ENCODE measurements around the gene PLCE1.

The PLCE1 gene

GRCh38 chr10:93993782-93994437 is at the start of gene PLCE1:
Gene PLCE1, plus strand, starts transcription at chr10:93993931. Its CDS starts 37,116 bp downstream, at chr10:94031047.
- TF ChIP-seq, protein P1, sequence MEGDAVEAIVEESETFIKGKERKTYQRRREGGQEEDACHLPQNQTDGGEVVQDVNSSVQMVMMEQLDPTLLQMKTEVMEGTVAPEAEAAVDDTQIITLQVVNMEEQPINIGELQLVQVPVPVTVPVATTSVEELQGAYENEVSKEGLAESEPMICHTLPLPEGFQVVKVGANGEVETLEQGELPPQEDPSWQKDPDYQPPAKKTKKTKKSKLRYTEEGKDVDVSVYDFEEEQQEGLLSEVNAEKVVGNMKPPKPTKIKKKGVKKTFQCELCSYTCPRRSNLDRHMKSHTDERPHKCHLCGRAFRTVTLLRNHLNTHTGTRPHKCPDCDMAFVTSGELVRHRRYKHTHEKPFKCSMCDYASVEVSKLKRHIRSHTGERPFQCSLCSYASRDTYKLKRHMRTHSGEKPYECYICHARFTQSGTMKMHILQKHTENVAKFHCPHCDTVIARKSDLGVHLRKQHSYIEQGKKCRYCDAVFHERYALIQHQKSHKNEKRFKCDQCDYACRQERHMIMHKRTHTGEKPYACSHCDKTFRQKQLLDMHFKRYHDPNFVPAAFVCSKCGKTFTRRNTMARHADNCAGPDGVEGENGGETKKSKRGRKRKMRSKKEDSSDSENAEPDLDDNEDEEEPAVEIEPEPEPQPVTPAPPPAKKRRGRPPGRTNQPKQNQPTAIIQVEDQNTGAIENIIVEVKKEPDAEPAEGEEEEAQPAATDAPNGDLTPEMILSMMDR (IDR thresholded peaks at IDR 0.05; ENCODE audit: extremely low read depth, insufficient read depth, missing control alignments) = no peak
- DNase-seq (ENCODE audit: low spot score) = peak; percentile 71
- in situ Hi-C loops (cut with MboI; ENCODE audit: low pct_unique_long_range_greater_than_20kb, low sequenced_read_pairs, unreplicated experiment) = no loop called here

DNA sequence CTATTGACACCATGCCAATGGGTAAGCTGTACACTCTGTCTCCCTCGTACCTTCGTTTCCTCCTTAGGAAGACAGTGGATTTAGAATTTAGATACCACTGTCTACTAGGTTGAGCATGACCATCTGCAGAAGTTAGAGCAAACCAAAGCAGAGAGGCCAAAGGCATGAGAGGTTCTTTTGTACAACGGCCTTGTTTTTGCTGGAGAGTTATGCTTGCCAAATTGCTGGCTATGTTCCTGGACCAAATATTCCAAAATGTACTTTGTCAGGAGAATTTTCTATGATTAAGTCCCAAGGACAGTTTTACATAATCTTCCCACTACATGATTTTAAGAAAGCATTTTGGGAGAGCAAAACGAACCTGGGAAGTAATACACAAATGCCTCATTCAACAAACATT is 47.9 kb upstream of the PLCE1 start:
- TF ChIP-seq, protein P1 (IDR thresholded peaks at IDR 0.05; ENCODE audit: extremely low read depth, insufficient read depth, missing control alignments) = no peak
- DNase-seq (ENCODE audit: low spot score) = no peak
- in situ Hi-C loops (cut with MboI; ENCODE audit: low pct_unique_long_range_greater_than_20kb, low sequenced_read_pairs, unreplicated experiment) = no loop called here

DNA sequence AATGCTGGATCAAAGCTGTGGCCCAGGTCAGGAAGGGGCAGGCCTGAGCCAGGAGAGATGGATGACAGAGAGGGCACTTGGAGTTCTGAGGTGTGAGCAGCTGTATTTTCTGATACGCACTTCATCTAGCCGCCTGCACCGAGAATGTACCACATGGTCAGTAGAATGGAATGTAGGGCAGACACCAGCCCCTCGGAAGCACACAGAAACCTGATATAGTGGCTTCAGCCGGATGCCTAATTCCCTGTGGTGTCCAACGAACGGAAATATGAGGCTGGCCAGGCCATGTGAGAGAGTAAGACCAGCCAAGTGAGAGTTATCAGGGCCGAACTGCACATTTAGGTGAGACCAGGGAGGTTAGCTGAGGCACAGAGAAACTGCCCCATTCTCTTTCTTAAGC is 46.7 kb upstream of the PLCE1 start:
- no peak for DNase-seq (ENCODE audit: low spot score)
- TF ChIP-seq, protein P1 (IDR thresholded peaks at IDR 0.05; ENCODE audit: extremely low read depth, insufficient read depth, missing control alignments) = no peak
- in situ Hi-C loops (cut with MboI; ENCODE audit: low pct_unique_long_range_greater_than_20kb, low sequenced_read_pairs, unreplicated experiment) = no loop called here

GRCh38 chr10:93947524-93947923 is 46.2 kb upstream of the PLCE1 start:
- DNase-seq (ENCODE audit: low spot score) = no peak
- in situ Hi-C loops (cut with MboI; ENCODE audit: low pct_unique_long_range_greater_than_20kb, low sequenced_read_pairs, unreplicated experiment) = no loop called here
- TF ChIP-seq, protein P1 (IDR thresholded peaks at IDR 0.05; ENCODE audit: extremely low read depth, insufficient read depth, missing control alignments) = no peak

GRCh38 chr10:93951905-93952304 is 41.8 kb upstream of the PLCE1 start:
- in situ Hi-C loops (cut with MboI; ENCODE audit: low pct_unique_long_range_greater_than_20kb, low sequenced_read_pairs, unreplicated experiment) = no loop called here
- DNase-seq (ENCODE audit: low spot score) = no peak
- TF ChIP-seq, protein P1 (IDR thresholded peaks at IDR 0.05; ENCODE audit: extremely low read depth, insufficient read depth, missing control alignments) = no peak

DNA sequence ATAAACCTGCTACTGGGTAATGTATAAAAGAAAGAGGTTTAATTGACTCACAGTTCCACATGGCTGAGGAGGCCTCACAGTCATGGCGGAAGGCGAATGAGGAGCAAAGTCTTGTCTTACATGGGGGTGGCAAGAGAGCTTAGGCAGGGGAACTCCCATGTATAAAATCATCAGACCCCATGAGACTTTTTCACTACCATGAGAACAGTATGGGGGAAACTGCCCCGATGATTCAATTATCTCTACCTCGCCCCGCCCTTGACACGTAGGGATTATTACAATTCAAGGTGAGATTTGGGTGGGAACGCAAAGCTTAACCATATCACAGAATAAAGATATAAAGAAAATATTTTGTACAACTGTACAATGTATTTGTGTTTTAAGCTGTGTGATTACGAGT is 39.4 kb upstream of the PLCE1 start:
- DNase-seq (ENCODE audit: low spot score) = no peak
- TF ChIP-seq, protein P1 (IDR thresholded peaks at IDR 0.05; ENCODE audit: extremely low read depth, insufficient read depth, missing control alignments) = no peak
- in situ Hi-C loops (cut with MboI; ENCODE audit: low pct_unique_long_range_greater_than_20kb, low sequenced_read_pairs, unreplicated experiment) = no loop called here
